ENCODE data around the gene MAP3K4. TPM values are rescaled to one million over a fixed set of nuclear protein-coding genes. Genes with fewer than 3 reads are reported as not detected.

MAP3K4 gene
- total RNA-seq, 1 experiment from 2014 or later, result 69.8 TPM

DNA sequence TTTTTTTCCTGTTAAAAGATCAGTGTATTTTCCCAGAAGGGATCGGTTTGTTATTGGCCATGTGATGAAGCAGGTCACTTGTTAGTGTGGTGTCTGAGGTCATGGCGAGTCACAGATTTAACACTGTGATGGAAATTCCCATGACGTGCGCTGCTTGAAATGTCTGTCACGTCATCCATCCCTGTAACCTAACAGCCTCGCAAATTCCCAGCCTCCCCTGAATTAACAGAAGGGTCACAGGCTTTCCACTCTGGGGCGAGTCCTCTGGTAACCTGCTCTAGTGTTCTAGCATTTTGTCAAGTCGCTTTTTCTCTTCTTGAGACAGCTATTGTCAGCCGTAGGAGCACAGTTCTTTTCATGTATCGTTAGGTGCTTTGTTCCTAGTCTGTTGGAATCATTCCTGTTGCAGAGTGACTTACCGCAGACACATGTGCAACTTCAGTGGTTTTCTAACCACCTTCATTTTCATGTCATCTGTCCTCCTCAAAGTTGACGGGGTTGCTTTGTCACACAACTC lies 137.2 kb downstream of the MAP3K4 start:
- H3K36me3 Mint-ChIP-seq, result peaks cover 73% of the 10 kb centered on the region
- ChIA-PET CTCF (interaction anchor here (1.0 kb wide), 1 partner anchor 10 kb away, joined by 3 read pairs; no protein-coding TSS in a partner anchor), POLR2A (no interaction called here)
- H3K27me3 Mint-ChIP-seq (ENCODE audit: low read depth), result no peaks in the 10 kb centered on the region; the same call in none of the 2 replicates
- no peak overlapping the region for H3K4me3 Mint-ChIP-seq
- H3K4me1 Mint-ChIP-seq, result 0 out of 2 replicates have a peak, but pooled peaks cover 3% of the 10 kb centered on the region
- H3K9me3 Mint-ChIP-seq, result peaks cover 51% of the 10 kb centered on the region
- TF ChIP-seq, protein P1, sequence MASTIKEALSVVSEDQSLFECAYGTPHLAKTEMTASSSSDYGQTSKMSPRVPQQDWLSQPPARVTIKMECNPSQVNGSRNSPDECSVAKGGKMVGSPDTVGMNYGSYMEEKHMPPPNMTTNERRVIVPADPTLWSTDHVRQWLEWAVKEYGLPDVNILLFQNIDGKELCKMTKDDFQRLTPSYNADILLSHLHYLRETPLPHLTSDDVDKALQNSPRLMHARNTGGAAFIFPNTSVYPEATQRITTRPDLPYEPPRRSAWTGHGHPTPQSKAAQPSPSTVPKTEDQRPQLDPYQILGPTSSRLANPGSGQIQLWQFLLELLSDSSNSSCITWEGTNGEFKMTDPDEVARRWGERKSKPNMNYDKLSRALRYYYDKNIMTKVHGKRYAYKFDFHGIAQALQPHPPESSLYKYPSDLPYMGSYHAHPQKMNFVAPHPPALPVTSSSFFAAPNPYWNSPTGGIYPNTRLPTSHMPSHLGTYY (CRISPR knock-in tag; IDR thresholded peaks at IDR 0.05), result no peak
- no peak for TF ChIP-seq ZNF317 (CRISPR knock-in tag; IDR thresholded peaks at IDR 0.05; ENCODE audit: borderline replicate concordance, low read depth)
- DNase-seq (ENCODE audit: low spot score) (no peak), ATAC-seq (no peak)
- H3K27ac Mint-ChIP-seq, result no peak overlapping the region

DNA sequence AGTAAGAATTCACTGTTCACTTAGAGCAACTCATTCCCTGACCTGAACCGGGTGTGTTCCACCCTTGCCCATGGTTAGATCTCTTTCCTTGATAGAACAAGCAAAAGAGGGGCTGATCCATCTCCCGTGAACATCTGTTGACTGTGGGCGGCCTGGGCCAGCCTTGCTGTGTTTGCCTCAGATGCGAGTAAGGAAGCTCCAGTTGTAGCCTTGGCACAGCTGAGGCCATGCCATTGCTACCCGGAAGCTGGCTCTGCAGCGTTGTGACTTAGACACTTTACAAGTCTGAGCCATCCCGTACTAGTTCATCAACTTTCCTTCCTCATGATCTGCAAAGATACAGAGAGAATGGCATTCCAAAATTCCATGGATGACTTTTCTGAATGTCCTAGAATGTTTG lies 139.0 kb downstream of the MAP3K4 start:
- no peaks in the 10 kb centered on the region for H3K4me1 Mint-ChIP-seq
- TF ChIP-seq RORB (CRISPR knock-in tag; IDR thresholded peaks at IDR 0.05) (no peak), NR3C1 (CRISPR knock-in tag; conservative IDR thresholded peaks at IDR 0.05; ENCODE audit: low read depth) (no peak), GABPB1 (CRISPR knock-in tag; IDR thresholded peaks at IDR 0.05) (no peak), JAZF1 (CRISPR knock-in tag; IDR thresholded peaks at IDR 0.05) (no peak), ZNF423 (CRISPR knock-in tag; IDR thresholded peaks at IDR 0.05) (no peak), SMAD4 (CRISPR knock-in tag; IDR thresholded peaks at IDR 0.05) (no peak), ZNF317 (CRISPR knock-in tag; IDR thresholded peaks at IDR 0.05; ENCODE audit: borderline replicate concordance, low read depth) (no peak)
- TF ChIP-seq, protein P2, sequence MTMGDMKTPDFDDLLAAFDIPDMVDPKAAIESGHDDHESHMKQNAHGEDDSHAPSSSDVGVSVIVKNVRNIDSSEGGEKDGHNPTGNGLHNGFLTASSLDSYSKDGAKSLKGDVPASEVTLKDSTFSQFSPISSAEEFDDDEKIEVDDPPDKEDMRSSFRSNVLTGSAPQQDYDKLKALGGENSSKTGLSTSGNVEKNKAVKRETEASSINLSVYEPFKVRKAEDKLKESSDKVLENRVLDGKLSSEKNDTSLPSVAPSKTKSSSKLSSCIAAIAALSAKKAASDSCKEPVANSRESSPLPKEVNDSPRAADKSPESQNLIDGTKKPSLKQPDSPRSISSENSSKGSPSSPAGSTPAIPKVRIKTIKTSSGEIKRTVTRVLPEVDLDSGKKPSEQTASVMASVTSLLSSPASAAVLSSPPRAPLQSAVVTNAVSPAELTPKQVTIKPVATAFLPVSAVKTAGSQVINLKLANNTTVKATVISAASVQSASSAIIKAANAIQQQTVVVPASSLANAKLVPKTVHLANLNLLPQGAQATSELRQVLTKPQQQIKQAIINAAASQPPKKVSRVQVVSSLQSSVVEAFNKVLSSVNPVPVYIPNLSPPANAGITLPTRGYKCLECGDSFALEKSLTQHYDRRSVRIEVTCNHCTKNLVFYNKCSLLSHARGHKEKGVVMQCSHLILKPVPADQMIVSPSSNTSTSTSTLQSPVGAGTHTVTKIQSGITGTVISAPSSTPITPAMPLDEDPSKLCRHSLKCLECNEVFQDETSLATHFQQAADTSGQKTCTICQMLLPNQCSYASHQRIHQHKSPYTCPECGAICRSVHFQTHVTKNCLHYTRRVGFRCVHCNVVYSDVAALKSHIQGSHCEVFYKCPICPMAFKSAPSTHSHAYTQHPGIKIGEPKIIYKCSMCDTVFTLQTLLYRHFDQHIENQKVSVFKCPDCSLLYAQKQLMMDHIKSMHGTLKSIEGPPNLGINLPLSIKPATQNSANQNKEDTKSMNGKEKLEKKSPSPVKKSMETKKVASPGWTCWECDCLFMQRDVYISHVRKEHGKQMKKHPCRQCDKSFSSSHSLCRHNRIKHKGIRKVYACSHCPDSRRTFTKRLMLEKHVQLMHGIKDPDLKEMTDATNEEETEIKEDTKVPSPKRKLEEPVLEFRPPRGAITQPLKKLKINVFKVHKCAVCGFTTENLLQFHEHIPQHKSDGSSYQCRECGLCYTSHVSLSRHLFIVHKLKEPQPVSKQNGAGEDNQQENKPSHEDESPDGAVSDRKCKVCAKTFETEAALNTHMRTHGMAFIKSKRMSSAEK (CRISPR knock-in tag; IDR thresholded peaks at IDR 0.05; ENCODE audit: borderline replicate concordance), result no peak

DNA sequence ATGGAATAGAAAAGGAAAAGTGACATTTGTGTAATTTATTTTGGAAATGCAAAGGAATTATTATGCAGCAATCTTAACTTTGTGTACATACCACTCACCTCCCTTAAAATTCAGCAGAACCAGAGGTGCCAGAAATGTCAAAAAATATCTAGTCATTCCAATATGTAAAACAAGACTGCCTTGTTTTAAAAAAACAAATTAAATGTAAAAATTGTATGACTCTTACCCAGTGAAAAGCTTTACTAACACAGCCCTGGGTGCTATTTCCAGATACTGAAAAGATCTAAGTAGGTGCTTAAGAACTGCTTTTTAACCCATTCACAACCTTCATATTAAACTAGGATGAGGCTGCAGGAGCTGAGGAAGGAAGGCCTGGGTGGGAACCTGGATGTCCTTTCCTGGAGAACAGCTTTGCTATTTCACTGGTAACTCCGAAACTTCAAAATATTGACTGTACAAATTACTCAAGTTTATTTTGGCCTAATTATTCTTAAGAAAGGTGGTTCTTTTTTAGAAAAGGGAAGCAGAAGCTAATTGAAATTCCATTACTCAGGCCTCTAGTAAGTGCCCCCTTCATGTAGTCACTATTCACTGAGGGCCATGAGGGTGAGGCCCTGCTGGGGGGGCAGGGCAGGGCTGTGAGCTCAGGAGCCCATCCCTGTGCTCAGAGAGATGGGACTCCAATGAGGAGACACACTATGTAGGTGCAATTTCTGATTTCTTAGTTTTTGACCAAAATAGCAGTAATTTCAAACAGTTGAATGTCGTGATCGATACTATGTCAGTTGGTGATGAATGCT lies 139.6 kb downstream of the MAP3K4 start:
- H3K9me3 Mint-ChIP-seq, result peaks cover 27% of the 10 kb centered on the region
- no peak for ATAC-seq
- H3K4me1 Mint-ChIP-seq, result peaks cover 2% of the 10 kb centered on the region
- H3K27me3 Mint-ChIP-seq (ENCODE audit: low read depth), result no peaks in the 10 kb centered on the region; the same call in 1 of the 2 replicates
- TF ChIP-seq NR3C1 (CRISPR knock-in tag; conservative IDR thresholded peaks at IDR 0.05; ENCODE audit: low read depth) (no peak), ZNF317 (CRISPR knock-in tag; IDR thresholded peaks at IDR 0.05; ENCODE audit: borderline replicate concordance, low read depth) (no peak), HMGA2 (CRISPR knock-in tag; IDR thresholded peaks at IDR 0.05) (no peak), NFYB (CRISPR knock-in tag; conservative IDR thresholded peaks at IDR 0.05; ENCODE audit: low read depth) (no peak), TP53 (CRISPR knock-in tag; IDR thresholded peaks at IDR 0.05) (no peak), ELF4 (CRISPR knock-in tag; IDR thresholded peaks at IDR 0.05; ENCODE audit: low read depth) (no peak), ZNF219 (CRISPR knock-in tag; IDR thresholded peaks at IDR 0.05; ENCODE audit: borderline replicate concordance) (no peak)
- TF ChIP-seq, protein P3, sequence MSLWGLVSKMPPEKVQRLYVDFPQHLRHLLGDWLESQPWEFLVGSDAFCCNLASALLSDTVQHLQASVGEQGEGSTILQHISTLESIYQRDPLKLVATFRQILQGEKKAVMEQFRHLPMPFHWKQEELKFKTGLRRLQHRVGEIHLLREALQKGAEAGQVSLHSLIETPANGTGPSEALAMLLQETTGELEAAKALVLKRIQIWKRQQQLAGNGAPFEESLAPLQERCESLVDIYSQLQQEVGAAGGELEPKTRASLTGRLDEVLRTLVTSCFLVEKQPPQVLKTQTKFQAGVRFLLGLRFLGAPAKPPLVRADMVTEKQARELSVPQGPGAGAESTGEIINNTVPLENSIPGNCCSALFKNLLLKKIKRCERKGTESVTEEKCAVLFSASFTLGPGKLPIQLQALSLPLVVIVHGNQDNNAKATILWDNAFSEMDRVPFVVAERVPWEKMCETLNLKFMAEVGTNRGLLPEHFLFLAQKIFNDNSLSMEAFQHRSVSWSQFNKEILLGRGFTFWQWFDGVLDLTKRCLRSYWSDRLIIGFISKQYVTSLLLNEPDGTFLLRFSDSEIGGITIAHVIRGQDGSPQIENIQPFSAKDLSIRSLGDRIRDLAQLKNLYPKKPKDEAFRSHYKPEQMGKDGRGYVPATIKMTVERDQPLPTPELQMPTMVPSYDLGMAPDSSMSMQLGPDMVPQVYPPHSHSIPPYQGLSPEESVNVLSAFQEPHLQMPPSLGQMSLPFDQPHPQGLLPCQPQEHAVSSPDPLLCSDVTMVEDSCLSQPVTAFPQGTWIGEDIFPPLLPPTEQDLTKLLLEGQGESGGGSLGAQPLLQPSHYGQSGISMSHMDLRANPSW (CRISPR knock-in tag; conservative IDR thresholded peaks at IDR 0.05; ENCODE audit: low read depth), result no peak
- TF ChIP-seq, protein P4, sequence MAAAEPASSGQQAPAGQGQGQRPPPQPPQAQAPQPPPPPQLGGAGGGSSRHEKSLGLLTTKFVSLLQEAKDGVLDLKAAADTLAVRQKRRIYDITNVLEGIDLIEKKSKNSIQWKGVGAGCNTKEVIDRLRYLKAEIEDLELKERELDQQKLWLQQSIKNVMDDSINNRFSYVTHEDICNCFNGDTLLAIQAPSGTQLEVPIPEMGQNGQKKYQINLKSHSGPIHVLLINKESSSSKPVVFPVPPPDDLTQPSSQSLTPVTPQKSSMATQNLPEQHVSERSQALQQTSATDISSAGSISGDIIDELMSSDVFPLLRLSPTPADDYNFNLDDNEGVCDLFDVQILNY (CRISPR knock-in tag; IDR thresholded peaks at IDR 0.05), result no peak
- H3K27ac Mint-ChIP-seq, result no peak overlapping the region
- no peak overlapping the region for H3K4me3 Mint-ChIP-seq
- H3K36me3 Mint-ChIP-seq, result peaks cover 65% of the 10 kb centered on the region
- no peak for DNase-seq (ENCODE audit: low spot score)
- ChIA-PET POLR2A (no interaction called here), CTCF (interaction anchor here (1.1 kb wide), 1 partner anchor 243 kb away, joined by 4 read pairs; no protein-coding TSS in a partner anchor)

More for the DNA sequence above, 139.0 kb downstream of the MAP3K4 start:
- POLR2A ChIA-PET, result no interaction called here
- peaks cover 66% of the 10 kb centered on the region for H3K36me3 Mint-ChIP-seq
- CTCF ChIA-PET, result interaction anchor here (1.1 kb wide), 1 partner anchor 244 kb away, joined by 4 read pairs; no protein-coding TSS in a partner anchor
- no peak for ATAC-seq
- no peak for DNase-seq (ENCODE audit: low spot score)
- peaks cover 33% of the 10 kb centered on the region for H3K9me3 Mint-ChIP-seq
- no peaks in the 10 kb centered on the region; the same call in 1 of the 2 replicates for H3K27me3 Mint-ChIP-seq (ENCODE audit: low read depth)
- no peak overlapping the region for H3K4me3 Mint-ChIP-seq
- peak overlapping the region; percentile 2; the same call in 1 of the 2 replicates for H3K27ac Mint-ChIP-seq

All from WTC11 (cell line).